Lower leg skin (tissue), 4 donors: Measurements from ENCODE around the gene TAOK2. TPM values are rescaled to one million over a fixed set of nuclear protein-coding genes. Genes with fewer than 3 reads are reported as not detected.
A peak's percentile ranks its signal among the peaks of the same experiment; 100 is the strongest.

Experiments used
- DNase-seq, 2 donors: peaks; one replicate each; pipeline ENCODE4 v3.0.0-alpha.2; 2019; ENCODE audit warnings: low spot score in 2 of 2
- H3K4me3 ChIP-seq: fragments of 200-600 bp; sonication (generic); 2 replicates; pipeline ENCODE4 v1.5.1; 2017; ENCODE audit warnings: mild to moderate bottlenecking, low read depth; ENCODE audit not compliant: poor library complexity, severe bottlenecking
- CTCF ChIP-seq, 3 donors: fragments of 450-650 bp; IDR thresholded peaks; one replicate each; pipeline ENCODE4 v1.5.1; 2016; ENCODE audit warnings: antibody characterized with exemption in 3 of 3, mild to moderate bottlenecking in 3 of 3, moderate library complexity in 2 of 3
- POLR2A ChIP-seq, 2 donors: fragments of 450-650 bp; IDR thresholded peaks; one replicate each; pipeline ENCODE4 v1.6.1; 2016 to 2017; ENCODE audit warnings: antibody characterized with exemption in 2 of 2, mild to moderate bottlenecking in 1 of 2, moderate library complexity in 1 of 2
- WGBS, 2 donors: methylation state at CpG; one replicate each; pipeline ENCODE4 v1.1.5; 2018; 5-methylcytosine and 5-hydroxymethylcytosine counted together
- intact Hi-C: fragments of 100-400 bp; cut with DNase I; formaldehyde crosslinking; loops from one replicate; pipeline ENCODE4 v1.15.0; 2023; ENCODE audit warnings: low total_unique reads
- total RNA-seq, 4 donors: library from RNA; depleted of rRNA; stranded (reverse); fragments of >200 nt; gene quantifications; one replicate each; pipeline ENCODE4 v1.1.0, GENCODE V29; 2016

Gene TAOK2
- total RNA-seq, 4 donors from 2014 or later = 35.5 to 47.9 (median 38.1) TPM

GRCh38 chr16:29940656-29941055 lies 33.0 kb upstream of the TAOK2 start:
- WGBS, 2 donors = 58 to 74% methylated on average over 4 of the region's 4 CpGs
- intact Hi-C loops = no loop called here
- TF ChIP-seq POLR2A (IDR thresholded peaks at IDR 0.05) = no peak
- no peak for TF ChIP-seq CTCF (IDR thresholded peaks at IDR 0.05)
- DNase-seq = peak in 1 of 2 donors; percentile 29
- H3K4me3 ChIP-seq = no peak overlapping the region

DNA sequence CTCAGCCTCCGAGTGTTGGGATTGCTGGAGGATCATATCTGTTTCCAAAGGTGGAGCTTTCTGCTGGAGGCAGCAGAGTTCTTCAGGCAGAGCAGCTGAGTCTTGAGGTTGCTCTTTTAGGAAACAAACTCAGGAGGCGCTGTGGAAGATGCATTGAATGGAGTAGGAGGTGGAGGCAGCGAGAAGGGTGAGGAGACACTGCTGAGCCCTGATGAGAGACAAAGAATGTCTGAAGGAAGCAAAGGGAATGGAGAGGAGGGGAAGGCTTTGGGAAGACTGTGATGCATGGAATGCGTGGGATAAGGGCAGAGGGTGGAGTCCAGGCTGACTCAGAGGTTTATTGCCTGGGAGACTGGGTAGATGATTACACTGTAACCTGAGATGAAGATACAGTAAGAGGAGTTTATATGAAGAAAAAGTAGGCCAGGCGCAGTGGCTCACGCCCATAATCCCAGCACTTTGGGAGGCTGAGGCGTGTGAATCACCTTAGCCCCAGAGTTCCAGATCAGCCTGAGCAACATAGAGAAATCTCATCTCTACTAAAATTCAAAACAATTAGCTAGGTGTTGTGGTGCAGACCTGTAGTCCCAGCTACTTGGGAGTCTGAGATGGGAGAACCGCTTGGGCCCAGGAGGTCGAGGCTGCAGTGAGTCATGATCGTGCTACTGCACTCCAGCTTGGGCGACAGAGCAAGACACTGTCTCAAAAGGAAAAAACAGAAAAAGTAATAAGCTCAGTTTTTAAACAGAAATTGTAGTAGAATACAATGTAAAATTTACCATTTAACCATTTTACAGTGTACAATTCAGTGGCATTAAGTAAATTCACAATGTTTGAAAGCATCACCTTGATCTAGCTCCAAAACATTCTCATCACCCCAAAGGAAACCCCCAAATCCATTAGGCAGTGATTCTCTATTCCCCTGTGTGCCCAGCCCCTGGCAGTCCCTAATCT lies 29.5 kb upstream of the TAOK2 start:
- intact Hi-C loops = no loop called here
- H3K4me3 ChIP-seq = no peak overlapping the region
- peak; percentile 43 to 78 for DNase-seq
- TF ChIP-seq POLR2A (IDR thresholded peaks at IDR 0.05) (no peak), CTCF (IDR thresholded peaks at IDR 0.05) (no peak)
- 31% methylated on average over 11 of the region's 11 CpGs for WGBS, 2 donors

DNA sequence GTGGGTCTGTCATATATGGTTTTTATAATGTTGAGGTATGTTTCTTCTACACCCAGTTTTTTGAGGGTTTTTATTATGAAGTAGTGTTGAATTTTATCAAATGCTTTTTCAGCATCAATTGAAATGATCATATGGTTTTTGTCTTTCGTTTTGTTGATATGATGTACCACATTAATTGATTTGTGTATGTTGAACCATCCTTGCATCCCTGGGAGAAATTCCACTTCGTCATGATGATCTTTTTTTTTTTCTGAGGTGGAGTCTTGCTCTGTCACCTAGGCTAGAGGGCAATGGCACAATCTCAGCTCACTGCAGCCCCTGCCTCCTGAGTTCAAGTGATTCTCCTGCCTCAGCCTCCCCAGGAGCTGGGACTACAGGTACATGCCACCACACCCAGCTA lies 25.8 kb upstream of the TAOK2 start:
- no peak for DNase-seq
- intact Hi-C loops = no loop called here
- H3K4me3 ChIP-seq = no peak overlapping the region
- WGBS, 2 donors = 86 to 88% methylated on average over 2 of the region's 2 CpGs
- no peak for TF ChIP-seq POLR2A (IDR thresholded peaks at IDR 0.05)
- no peak for TF ChIP-seq CTCF (IDR thresholded peaks at IDR 0.05)

DNA sequence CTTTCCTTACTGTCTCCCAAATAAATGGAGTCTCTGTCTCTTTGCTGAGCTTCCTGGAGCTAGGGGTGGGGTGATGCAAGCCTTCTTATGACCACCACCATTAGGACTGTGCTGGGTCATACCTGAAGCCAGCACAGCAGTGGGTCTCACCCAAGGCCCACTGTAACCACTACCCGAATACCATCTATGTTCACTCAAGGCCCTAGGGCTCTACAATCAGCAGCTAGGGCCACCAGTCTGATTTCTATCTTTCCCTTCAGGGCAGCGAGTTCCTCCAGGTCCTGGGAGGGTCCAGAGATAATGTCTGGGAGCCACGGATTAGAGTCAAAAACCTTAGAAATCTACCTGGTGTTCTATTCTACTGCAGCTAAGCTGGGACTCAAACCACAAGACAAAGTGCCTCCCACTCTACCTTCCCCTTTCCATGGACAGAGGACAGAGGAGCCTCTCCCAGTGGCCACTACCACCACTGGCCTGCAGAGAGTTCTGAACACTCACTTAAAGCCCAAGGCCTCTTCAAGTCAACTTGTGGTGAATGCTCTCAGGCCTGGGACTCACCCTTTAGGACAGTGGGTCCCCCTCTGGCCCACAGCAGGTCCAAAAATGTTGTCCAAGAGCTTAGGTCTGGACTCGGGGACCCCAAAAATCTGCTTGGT lies 22.7 kb upstream of the TAOK2 start:
- intact Hi-C loops = no loop called here
- 93 to 94% methylated on average over 4 of the region's 4 CpGs for WGBS, 2 donors
- TF ChIP-seq CTCF (IDR thresholded peaks at IDR 0.05) (no peak), POLR2A (IDR thresholded peaks at IDR 0.05) (no peak)
- no peak overlapping the region for H3K4me3 ChIP-seq
- DNase-seq = no peak

GRCh38 chr16:29951625-29952365 lies 21.9 kb upstream of the TAOK2 start:
- TF ChIP-seq POLR2A (IDR thresholded peaks at IDR 0.05) (no peak), CTCF (IDR thresholded peaks at IDR 0.05) (no peak)
- 89 to 94% methylated on average over 8 of the region's 8 CpGs for WGBS, 2 donors
- DNase-seq = no peak
- no peak overlapping the region for H3K4me3 ChIP-seq
- intact Hi-C loops = no loop called here
